Small intestine (tissue), 7 donors: ENCODE results near the gene ST3GAL2. TPM values are rescaled to one million over a fixed set of nuclear protein-coding genes. Genes with fewer than 3 reads are reported as not detected.
A peak's percentile ranks its signal among the peaks of the same experiment; 100 is the strongest.
"Not testable (repeated sequence)": the region's sequence is repeated elsewhere in the genome, so short reads cannot be mapped to it uniquely, and the experiment has no call there.

ENCODE experiments used
- DNase-seq, 2 donors: peaks; one replicate each; pipeline versions ENCODE4 v3.0.0 to v3.0.0-alpha.2; 2013
- FAIRE-seq: peaks from 2 replicates; lab custom pipeline; 2012; peaks lifted over from hg19 to GRCh38; lab: Jason Lieb, UNC
- H3K27ac ChIP-seq, 3 donors: one replicate each; pipeline ENCODE4 v1.5.1; 2013; ENCODE audit warnings: low read length in 2 of 3, mild to moderate bottlenecking in 2 of 3, control low read depth in 1 of 3, inconsistent platforms in 1 of 3, low read depth in 1 of 3, moderate library complexity in 1 of 3
- H3K27me3 ChIP-seq, 3 donors: one replicate each; pipeline ENCODE4 v1.6.1; 2013; ENCODE audit warnings: low read length in 3 of 3, inconsistent platforms in 1 of 3; ENCODE audit not compliant: control insufficient read depth in 3 of 3, insufficient read depth in 3 of 3
- H3K36me3 ChIP-seq, 3 donors: one replicate each; pipeline ENCODE4 v1.6.1; 2013; ENCODE audit warnings: low read length in 3 of 3, inconsistent platforms in 1 of 3, low read depth in 1 of 3, mild to moderate bottlenecking in 1 of 3, moderate library complexity in 1 of 3; ENCODE audit not compliant: control insufficient read depth in 3 of 3, insufficient read depth in 2 of 3
- H3K4me1 ChIP-seq, 3 donors: one replicate each; pipeline ENCODE4 v1.6.1; 2013; ENCODE audit warnings: low read length in 2 of 3, inconsistent platforms in 1 of 3, low read depth in 1 of 3, mild to moderate bottlenecking in 1 of 3, moderate library complexity in 1 of 3; ENCODE audit not compliant: control insufficient read depth in 3 of 3, insufficient read depth in 2 of 3
- H3K4me3 ChIP-seq, 3 donors: one replicate each; pipeline ENCODE4 v1.5.1; 2013; ENCODE audit warnings: low read length in 3 of 3, control low read depth in 1 of 3, inconsistent platforms in 1 of 3, low read depth in 1 of 3, mild to moderate bottlenecking in 1 of 3, moderate library complexity in 1 of 3
- H3K9me3 ChIP-seq, 2 donors: one replicate each; pipeline ENCODE4 v1.6.1; 2013; ENCODE audit warnings: low read depth in 1 of 2, low read length in 1 of 2; ENCODE audit not compliant: control insufficient read depth in 2 of 2, insufficient read depth in 1 of 2
- WGBS, 3 donors: extraction: QIAGEN DNeasy Blood & Tissue Kit; methylation state at CpG; one replicate each; pipeline ENCODE4 v1.1.7; 2013; 5-methylcytosine and 5-hydroxymethylcytosine counted together
- polyA plus RNA-seq, 4 donors: library from polyadenylated mRNA; stranded (reverse) in 3 of 4; unstranded in 1 of 4; fragments of 200-250 nt in 3 of 4; fragments of 120-200 nt in 1 of 4; gene quantifications; one replicate each; pipeline versions ENCODE4 v1.2.1 to v1.2.3, GENCODE V29; 2013
- donor health status: healthy with polysubstance abuse.
- donor health status: control.
- donor health status: control.
- donor health status: Bipolar disorder and iron deficiency.
- donor health status: healthy.

The ST3GAL2 gene
- polyA plus RNA-seq, 4 donors, result 5.6 to 16.3 (median 8.4) TPM

- Histone ChIP-seq H3K9me3 (no peaks in the 10 kb centered on the region), H3K27ac (no peak overlapping the region), H3K27me3 (no peaks in the 10 kb centered on the region), H3K4me1 (peaks cover 0 to 11% (median 6%) of the 10 kb centered on the region in 3 donors), H3K36me3 (peaks cover 0 to 28% (median 2%) of the 10 kb centered on the region in 3 donors), H3K4me3 (no peak overlapping the region)
- no peak for FAIRE-seq
- no peak for DNase-seq
- WGBS, 3 donors, result 46 to 53% (median 49%) methylated on average over 2 of the region's 2 CpGs
Measured at GRCh38 chr16:70348991-70349390, 89.9 kb downstream of the ST3GAL2 start.

GRCh38 chr16:70345840-70346239, 93.1 kb downstream of the ST3GAL2 start:
- FAIRE-seq, result no peak
- Histone ChIP-seq H3K27ac (peak overlapping the region in 1 of 3 donors; percentile 96), H3K36me3 (peaks cover 0 to 8% (median 0%) of the 10 kb centered on the region in 3 donors), H3K4me1 (peaks cover 0 to 11% (median 6%) of the 10 kb centered on the region in 3 donors), H3K4me3 (peak overlapping the region in 2 of 3 donors; percentile 73 to 97), H3K27me3 (no peaks in the 10 kb centered on the region), H3K9me3 (no peaks in the 10 kb centered on the region)
- WGBS, 3 donors, result 78 to 85% (median 84%) methylated on average over 10 of the region's 10 CpGs
- DNase-seq, result no peak

DNA sequence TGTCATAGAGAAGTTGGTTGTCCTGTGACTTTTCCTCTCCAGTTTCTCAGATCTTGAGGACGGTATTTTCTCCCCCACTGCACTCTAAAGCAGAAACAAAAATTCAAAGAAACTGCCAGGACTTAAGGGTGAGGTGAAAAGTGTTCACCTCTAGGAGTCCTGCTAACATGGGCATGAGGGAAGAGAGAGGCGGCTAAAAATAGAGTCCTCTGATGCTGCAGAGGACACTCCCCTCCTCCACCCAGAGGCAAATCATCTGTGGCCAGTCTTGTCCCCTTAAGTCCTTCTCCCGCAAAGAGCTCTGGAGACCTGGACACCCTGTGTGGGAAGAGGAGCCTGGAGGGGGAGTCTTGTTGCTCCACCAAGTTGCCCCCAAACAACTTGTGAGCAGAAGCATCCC, 96.9 kb downstream of the ST3GAL2 start:
- DNase-seq, result no peak
- H3K4me3 ChIP-seq, result no peak overlapping the region
- no peaks in the 10 kb centered on the region for H3K9me3 ChIP-seq
- WGBS, 3 donors, result 80 to 93% (median 83%) methylated on average over 3 of the region's 3 CpGs
- no peak for FAIRE-seq
- H3K27ac ChIP-seq, result no peak overlapping the region
- H3K36me3 ChIP-seq, result peaks cover 0 to 12% (median 0%) of the 10 kb centered on the region in 3 donors
- peaks cover 0 to 5% (median 0%) of the 10 kb centered on the region in 3 donors for H3K4me1 ChIP-seq
- H3K27me3 ChIP-seq, result no peaks in the 10 kb centered on the region

- Histone ChIP-seq H3K27me3 (no peaks in the 10 kb centered on the region), H3K4me1 (peaks cover 0 to 5% (median 0%) of the 10 kb centered on the region in 3 donors), H3K27ac (no peak overlapping the region), H3K4me3 (no peak overlapping the region), H3K9me3 (no peaks in the 10 kb centered on the region), H3K36me3 (peaks cover 0 to 15% (median 0%) of the 10 kb centered on the region in 3 donors)
- DNase-seq (no peak), FAIRE-seq (no peak)
- 73 to 83% (median 78%) methylated on average over 4 of the region's 4 CpGs for WGBS, 3 donors
Measured at GRCh38 chr16:70341600-70341999, 97.3 kb downstream of the ST3GAL2 start.

DNA sequence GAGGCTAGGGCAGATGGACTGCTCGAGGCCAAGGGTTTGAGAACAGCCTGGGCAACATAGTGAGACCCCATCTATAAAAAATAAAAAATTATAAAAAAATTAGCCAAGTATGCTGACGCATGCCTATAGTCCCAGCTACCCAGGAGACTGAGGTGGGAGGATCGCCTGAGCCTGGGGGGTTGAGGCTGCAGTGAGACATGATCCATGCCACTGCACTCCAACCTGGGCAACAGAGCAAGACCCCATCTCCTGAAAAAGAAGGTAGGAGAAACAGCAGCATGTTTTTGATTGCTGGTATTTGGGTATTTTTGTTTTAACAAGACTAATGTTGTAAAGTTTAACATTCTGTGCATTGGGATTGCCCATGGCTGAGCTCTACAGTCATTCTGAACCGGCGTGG, 101.1 kb downstream of the ST3GAL2 start:
- Histone ChIP-seq H3K4me1 (no peaks in the 10 kb centered on the region), H3K9me3 (no peaks in the 10 kb centered on the region), H3K27ac (no peak overlapping the region), H3K4me3 (no peak overlapping the region), H3K36me3 (peaks cover 3 to 39% (median 6%) of the 10 kb centered on the region in 3 donors), H3K27me3 (no peaks in the 10 kb centered on the region)
- no peak for DNase-seq
- 98 to 99% (median 98%) methylated on average over 5 of the region's 5 CpGs for WGBS, 3 donors
- FAIRE-seq, result no peak

DNA sequence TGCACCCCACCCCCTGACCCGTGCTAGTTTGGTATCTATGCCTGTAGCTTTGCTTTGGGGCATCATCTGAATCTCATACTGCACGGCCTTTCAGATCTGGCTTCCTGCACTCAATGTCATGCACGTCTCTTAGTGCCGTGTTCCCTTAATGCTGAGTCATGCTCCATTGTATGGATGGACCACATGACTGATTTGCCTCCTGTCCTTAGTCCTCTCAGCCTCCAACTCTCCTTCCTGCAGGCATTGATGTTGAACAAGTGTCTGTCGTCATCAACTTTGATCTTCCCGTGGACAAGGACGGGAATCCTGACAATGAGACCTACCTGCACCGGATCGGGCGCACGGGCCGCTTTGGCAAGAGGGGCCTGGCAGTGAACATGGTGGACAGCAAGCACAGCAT, 106.2 kb downstream of the ST3GAL2 start:
- not testable (repeated sequence) for H3K27ac ChIP-seq, DNase-seq, FAIRE-seq, H3K27me3 ChIP-seq, H3K4me3 ChIP-seq, H3K9me3 ChIP-seq, H3K4me1 ChIP-seq
- 82 to 88% (median 84%) methylated on average over 5 to 6 of the region's 12 CpGs for WGBS, 3 donors
- H3K36me3 ChIP-seq, result peaks cover 3 to 66% (median 14%) of the 10 kb centered on the region in 3 donors

DNA sequence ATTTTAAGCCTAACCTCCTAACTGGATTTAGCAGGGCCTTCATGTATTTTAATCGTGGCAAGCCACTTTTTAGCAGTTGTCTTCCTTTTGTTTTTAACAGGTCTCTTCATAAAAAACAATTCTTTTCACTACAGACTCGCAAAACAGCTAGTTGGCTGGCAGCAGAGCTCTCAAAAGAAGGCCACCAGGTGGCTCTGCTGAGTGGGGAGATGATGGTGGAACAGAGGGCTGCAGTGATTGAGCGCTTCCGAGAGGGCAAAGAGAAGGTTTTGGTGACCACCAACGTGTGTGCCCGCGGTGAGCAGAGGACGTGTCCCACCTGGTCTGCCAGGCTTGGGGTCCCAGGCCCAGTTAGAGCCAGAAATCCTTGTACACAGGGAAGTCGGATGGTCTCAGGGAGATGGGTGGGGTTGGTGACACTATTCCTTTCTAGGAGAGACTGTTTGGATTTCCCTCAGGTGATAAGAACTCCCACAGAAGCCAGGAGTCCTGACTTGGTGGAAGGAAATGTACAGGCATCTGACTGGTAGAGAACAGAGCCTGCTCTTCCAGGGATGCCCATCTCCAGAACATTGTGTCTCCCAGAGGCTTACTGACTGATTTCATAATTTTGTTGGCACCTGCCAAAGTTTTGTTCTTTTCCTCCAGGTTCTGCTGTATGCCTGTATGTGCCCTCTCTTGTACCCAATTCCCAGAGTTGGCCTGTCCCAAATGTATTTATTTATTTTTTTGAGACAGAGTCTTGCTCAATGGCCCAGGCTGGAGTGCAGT, 107.1 kb downstream of the ST3GAL2 start:
- Histone ChIP-seq H3K4me3 (no peak overlapping the region), H3K4me1 (no peaks in the 10 kb centered on the region), H3K27me3 (no peaks in the 10 kb centered on the region), H3K36me3 (peaks cover 3 to 69% (median 14%) of the 10 kb centered on the region in 3 donors), H3K9me3 (no peaks in the 10 kb centered on the region), H3K27ac (no peak overlapping the region)
- DNase-seq, result peak in 1 of 2 donors; percentile 9
- WGBS, 3 donors, result 68 to 72% (median 70%) methylated on average over 9 of the region's 9 CpGs
- no peak for FAIRE-seq

DNA sequence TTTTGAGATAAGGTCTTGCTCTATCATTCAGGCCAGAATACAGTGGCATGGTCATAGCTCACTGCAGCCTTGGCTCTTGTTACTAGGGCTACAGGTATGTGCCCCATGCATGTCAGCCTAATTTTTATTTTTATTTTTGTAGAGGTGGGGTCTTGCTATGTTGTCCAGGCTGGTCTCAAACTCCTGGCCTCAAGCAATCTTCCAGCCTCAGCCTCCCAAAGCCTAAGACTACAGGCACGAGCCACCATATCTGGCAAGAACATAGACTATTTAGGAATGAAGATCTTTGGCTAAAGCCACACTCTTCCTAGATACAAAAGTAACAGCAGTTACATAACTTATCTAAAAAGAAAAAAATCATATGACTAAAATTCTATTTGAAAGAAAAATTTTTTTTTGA, 107.8 kb downstream of the ST3GAL2 start:
- DNase-seq (no peak), FAIRE-seq (no peak)
- no peaks in the 10 kb centered on the region for H3K27me3 ChIP-seq
- H3K36me3 ChIP-seq, result peaks cover 3 to 71% (median 16%) of the 10 kb centered on the region in 3 donors
- H3K9me3 ChIP-seq, result no peaks in the 10 kb centered on the region
- no peak overlapping the region for H3K27ac ChIP-seq
- 96 to 100% (median 96%) methylated on average over 1 of the region's 1 CpG for WGBS, 3 donors
- no peaks in the 10 kb centered on the region for H3K4me1 ChIP-seq
- no peak overlapping the region for H3K4me3 ChIP-seq
